ENCODE data around the gene TNFAIP8L1.

Gene TNFAIP8L1

GRCh38 chr19:4694211-4694987 lies 55.1 kb downstream of the TNFAIP8L1 start:
- TF ChIP-seq CTCF (IDR thresholded peaks at IDR 0.05) = no peak

GRCh38 chr19:4695224-4695731 lies 56.0 kb downstream of the TNFAIP8L1 start:
- no peak for TF ChIP-seq CTCF (IDR thresholded peaks at IDR 0.05)

- no peak for TF ChIP-seq CTCF (IDR thresholded peaks at IDR 0.05)
Observed at GRCh38 chr19:4697304-4697703, 58.0 kb downstream of the TNFAIP8L1 start.

DNA sequence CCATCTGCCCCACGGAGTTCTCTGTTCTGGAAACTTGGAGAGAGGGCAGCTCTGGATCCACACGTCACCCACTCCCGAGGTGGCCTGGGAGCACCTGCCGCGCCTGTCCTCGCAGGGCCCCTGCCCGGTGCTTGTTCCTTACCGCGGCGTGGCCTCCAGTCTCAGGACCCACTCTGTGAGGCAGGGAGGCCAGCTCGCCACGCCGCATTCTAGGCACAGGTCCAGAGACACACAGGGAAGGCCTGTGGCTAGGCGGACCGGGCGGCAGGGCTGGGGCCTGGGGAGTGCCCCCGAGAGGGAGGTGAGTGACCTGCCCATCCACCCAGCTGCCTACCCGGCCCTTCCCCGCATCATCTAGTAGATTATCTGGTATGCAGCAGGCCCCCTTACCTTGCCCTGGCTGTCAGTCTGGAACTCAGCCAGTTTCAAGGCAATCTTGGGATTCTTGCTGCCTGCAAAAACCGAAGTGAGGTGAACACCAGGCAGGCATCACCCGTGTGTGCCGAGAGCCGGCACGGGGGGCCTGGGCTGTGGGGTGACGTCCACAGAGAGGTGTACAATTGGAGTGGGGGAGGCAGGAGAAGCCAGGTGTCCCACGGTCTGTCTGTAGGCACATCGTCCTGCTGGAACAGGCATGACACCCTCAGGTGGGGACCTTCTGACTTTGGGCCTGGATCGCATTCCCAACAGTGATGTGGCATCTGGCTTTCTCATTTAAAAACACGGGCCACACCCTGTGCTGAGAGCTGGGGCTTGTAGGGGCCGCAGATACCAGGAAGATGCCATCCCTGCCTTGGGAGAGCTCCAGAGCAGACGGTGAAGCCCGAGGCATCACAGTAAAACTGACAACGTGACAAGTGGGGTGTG lies 60.7 kb downstream of the TNFAIP8L1 start:
- no peak for TF ChIP-seq CTCF (IDR thresholded peaks at IDR 0.05)

- no peak for TF ChIP-seq CTCF (IDR thresholded peaks at IDR 0.05)
Observed at GRCh38 chr19:4700693-4700970, 61.3 kb downstream of the TNFAIP8L1 start.

- no peak for TF ChIP-seq CTCF (IDR thresholded peaks at IDR 0.05)
Observed at GRCh38 chr19:4701557-4701956, 62.2 kb downstream of the TNFAIP8L1 start.

GRCh38 chr19:4702764-4703163 lies 63.4 kb downstream of the TNFAIP8L1 start:
- no peak for TF ChIP-seq CTCF (IDR thresholded peaks at IDR 0.05)
